Heart left ventricle (tissue), 13 donors: ENCODE results near the gene COX6A2.

Experiments used
- POLR2A ChIP-seq, 2 donors: fragments of 450-650 bp; IDR thresholded peaks; one replicate each; pipeline ENCODE4 v1.6.1; 2017; ENCODE audit warnings: antibody characterized with exemption in 2 of 2, mild to moderate bottlenecking in 2 of 2, moderate library complexity in 2 of 2
- TF ChIP-seq, protein P1 (sequence below), 12 donors: fragments of 200-600 bp; sonication (generic) in 4 of 12; IDR thresholded peaks; one replicate each; pipeline versions ENCODE4 v1.5.0 to v1.8.0; 2018 to 2022; ENCODE audit warnings: antibody characterized with exemption in 12 of 12, mild to moderate bottlenecking in 5 of 12
- donor health status: ischemic (EF 13 %, LVEDD 7.1; RV severe dilation, severe dysfunction).
- donor health status: DM: no; HTN: yes; CAD: no.
- donor health status: DM: no; HTN: no; CAD: no.
- donor health status: ischemic (EF 25% LVEDD 6.9; RV normal size, moderate dysfunction).
- donor health status: ischemic (EF 25% LVEDD 5.7; RV mildly dilated, moderate dysfunction).
- donor health status: ischemic (EF 35%, LVEDD 5.7; RV mildly dilated, moderate dysfunction).
- donor health status: nonischemic (EF 11% LVEDD 7.7; RV severe dilation, severe dysfunction).
- donor health status: DM: yes; HTN: yes; CAD: no.
- donor health status: PGD.
- donor health status: ischemic (EF 29% LVEDD 5.4; RV normal size, mild dysfunction).
- donor health status: nonischemic (EF 23%, LVEDD 6.1; RV moderate dilation, normal function).

- TF ChIP-seq, protein P1, sequence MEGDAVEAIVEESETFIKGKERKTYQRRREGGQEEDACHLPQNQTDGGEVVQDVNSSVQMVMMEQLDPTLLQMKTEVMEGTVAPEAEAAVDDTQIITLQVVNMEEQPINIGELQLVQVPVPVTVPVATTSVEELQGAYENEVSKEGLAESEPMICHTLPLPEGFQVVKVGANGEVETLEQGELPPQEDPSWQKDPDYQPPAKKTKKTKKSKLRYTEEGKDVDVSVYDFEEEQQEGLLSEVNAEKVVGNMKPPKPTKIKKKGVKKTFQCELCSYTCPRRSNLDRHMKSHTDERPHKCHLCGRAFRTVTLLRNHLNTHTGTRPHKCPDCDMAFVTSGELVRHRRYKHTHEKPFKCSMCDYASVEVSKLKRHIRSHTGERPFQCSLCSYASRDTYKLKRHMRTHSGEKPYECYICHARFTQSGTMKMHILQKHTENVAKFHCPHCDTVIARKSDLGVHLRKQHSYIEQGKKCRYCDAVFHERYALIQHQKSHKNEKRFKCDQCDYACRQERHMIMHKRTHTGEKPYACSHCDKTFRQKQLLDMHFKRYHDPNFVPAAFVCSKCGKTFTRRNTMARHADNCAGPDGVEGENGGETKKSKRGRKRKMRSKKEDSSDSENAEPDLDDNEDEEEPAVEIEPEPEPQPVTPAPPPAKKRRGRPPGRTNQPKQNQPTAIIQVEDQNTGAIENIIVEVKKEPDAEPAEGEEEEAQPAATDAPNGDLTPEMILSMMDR (IDR thresholded peaks at IDR 0.05) = no peak
- TF ChIP-seq POLR2A (IDR thresholded peaks at IDR 0.05) = no peak
Measured at GRCh38 chr16:31466381-31466841, 38.3 kb upstream of the COX6A2 start.
